Sigmoid colon (tissue), 4 donors: ENCODE data around the gene EDDM3A.

ENCODE experiments used
- POLR2A ChIP-seq, 2 donors: fragments of 450-650 bp; IDR thresholded peaks; one replicate each; pipeline ENCODE4 v1.6.1; 2016; ENCODE audit warnings: antibody characterized with exemption in 2 of 2, mild to moderate bottlenecking in 2 of 2, moderate library complexity in 2 of 2
- POLR2AphosphoS5 ChIP-seq, 4 donors: sonication (generic); formaldehyde crosslinking; IDR thresholded peaks; one replicate each; pipeline ENCODE4 v1.6.1; 2017; ENCODE audit warnings: antibody characterized with exemption in 4 of 4
- TF ChIP-seq, protein P1 (sequence below), 4 experiments: fragments of 450-650 bp in 3 of 4; fragments of 200-600 bp in 1 of 4; IDR thresholded peaks; one replicate each; pipeline ENCODE4 v1.5.1; 2016 to 2019; ENCODE audit warnings: antibody characterized with exemption in 4 of 4, mild to moderate bottlenecking in 3 of 4, moderate library complexity in 2 of 4

DNA sequence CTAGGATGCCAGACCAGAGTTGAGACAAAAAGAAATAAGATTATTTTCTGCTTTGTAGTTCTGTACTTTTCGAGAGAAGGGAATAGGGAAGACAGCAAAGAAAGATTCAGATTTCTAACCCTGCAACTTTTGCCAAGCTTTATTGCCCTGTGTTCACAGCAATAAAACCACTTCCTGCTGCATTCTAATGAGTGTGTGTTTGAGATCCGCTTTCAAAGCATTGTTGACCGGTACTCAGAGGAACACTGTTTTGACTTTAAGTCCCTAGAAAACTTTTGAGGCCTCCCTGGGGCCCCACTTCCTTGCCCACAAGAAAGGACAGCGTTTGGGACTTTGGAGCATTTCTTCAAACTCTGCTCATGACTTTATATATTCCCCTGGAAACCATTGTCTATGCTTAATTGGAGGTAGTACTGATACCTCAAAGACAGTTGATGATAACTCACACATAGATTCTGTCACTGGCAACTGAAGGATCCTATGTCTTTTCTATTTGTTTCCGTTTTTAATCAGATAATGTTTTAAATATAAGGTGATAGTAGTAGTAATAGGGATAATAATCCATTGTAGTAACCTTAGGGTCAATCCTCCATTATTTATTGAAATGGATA lies 36.7 kb downstream of the EDDM3A start:
- no peak for TF ChIP-seq POLR2A (IDR thresholded peaks at IDR 0.05)
- TF ChIP-seq, protein P1, sequence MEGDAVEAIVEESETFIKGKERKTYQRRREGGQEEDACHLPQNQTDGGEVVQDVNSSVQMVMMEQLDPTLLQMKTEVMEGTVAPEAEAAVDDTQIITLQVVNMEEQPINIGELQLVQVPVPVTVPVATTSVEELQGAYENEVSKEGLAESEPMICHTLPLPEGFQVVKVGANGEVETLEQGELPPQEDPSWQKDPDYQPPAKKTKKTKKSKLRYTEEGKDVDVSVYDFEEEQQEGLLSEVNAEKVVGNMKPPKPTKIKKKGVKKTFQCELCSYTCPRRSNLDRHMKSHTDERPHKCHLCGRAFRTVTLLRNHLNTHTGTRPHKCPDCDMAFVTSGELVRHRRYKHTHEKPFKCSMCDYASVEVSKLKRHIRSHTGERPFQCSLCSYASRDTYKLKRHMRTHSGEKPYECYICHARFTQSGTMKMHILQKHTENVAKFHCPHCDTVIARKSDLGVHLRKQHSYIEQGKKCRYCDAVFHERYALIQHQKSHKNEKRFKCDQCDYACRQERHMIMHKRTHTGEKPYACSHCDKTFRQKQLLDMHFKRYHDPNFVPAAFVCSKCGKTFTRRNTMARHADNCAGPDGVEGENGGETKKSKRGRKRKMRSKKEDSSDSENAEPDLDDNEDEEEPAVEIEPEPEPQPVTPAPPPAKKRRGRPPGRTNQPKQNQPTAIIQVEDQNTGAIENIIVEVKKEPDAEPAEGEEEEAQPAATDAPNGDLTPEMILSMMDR (IDR thresholded peaks at IDR 0.05), result no peak
- TF ChIP-seq POLR2AphosphoS5 (IDR thresholded peaks at IDR 0.05), result peak in 1 of 4 donors; percentile 32
